A549 (cell line): ENCODE measurements around the gene MOB2. TPM values are rescaled to one million over a fixed set of nuclear protein-coding genes. Genes with fewer than 3 reads are reported as not detected.

Experiments used
- ATAC-seq, 2 experiments: fragments of 200-7000 bp in 1 of 2; fragments of >200 bp in 1 of 2; cut with Nextera tagmentation in 1 of 2; cut with Tn5 transposase in 1 of 2; 3 replicates each; pipeline versions ENCODE4 v1.8.0 to v1.9.1; 2018 to 2020; ENCODE audit warnings: mild to moderate bottlenecking in 1 of 2, moderate library complexity in 1 of 2
- CTCF ChIA-PET: fragments of 300-600 bp; sonication (Branson Sonifier 250); formaldehyde crosslinking; extraction: SDS; loops from one replicate; lab custom pipeline; 2021; ENCODE audit warnings: antibody characterized with exemption, inconsistent platforms; lab: Yijun Ruan, JAX
- POLR2A ChIA-PET: fragments of 350-600 bp; formaldehyde crosslinking; extraction: SDS; loops from one replicate; lab custom pipeline; 2021; ENCODE audit warnings: antibody characterized with exemption, inconsistent platforms; lab: Yijun Ruan, JAX
- DNase-seq, 2 experiments: peaks; one replicate each; pipeline versions ENCODE4 v3.0.0 to v3.0.0-alpha.2; 2011 to 2016; ENCODE audit warnings: low read depth in 1 of 2, low spot score in 1 of 2
- FAIRE-seq: peaks from 2 replicates; lab custom pipeline; 2011; peaks lifted over from hg19 to GRCh38; lab: Jason Lieb, UNC
- H3K27ac ChIP-seq, 2 experiments: fragments of >200 bp; sonication (Bioruptor Twin); formaldehyde crosslinking; 3 replicates each; pipeline ENCODE4 v1.5.1; 2016 to 2017
- H3K4me1 ChIP-seq: fragments of >200 bp; sonication (Bioruptor Twin); formaldehyde crosslinking; 3 replicates; pipeline ENCODE4 v1.6.1; 2016
- H3K4me2 ChIP-seq: fragments of >200 bp; sonication (Bioruptor Twin); formaldehyde crosslinking; 3 replicates; pipeline ENCODE4 v1.6.1; 2016
- H3K4me3 ChIP-seq: fragments of >200 bp; sonication (Bioruptor Twin); formaldehyde crosslinking; 3 replicates; pipeline ENCODE4 v1.5.1; 2016
- H3K9me3 ChIP-seq: fragments of >200 bp; sonication (Bioruptor Twin); formaldehyde crosslinking; 3 replicates; pipeline ENCODE4 v1.6.1; 2016
- BHLHE40 ChIP-seq: IDR thresholded peaks from 2 replicates; pipeline ENCODE4 v1.6.1; 2012; ENCODE audit warnings: low read depth, low read length, inconsistent platforms
- CBX8 ChIP-seq: fragments of 200-600 bp; sonication (generic); IDR thresholded peaks from 2 replicates; pipeline ENCODE4 v1.6.1; 2016
- EHF ChIP-seq: fragments of 250-450 bp; sonication (Bioruptor Pico); IDR thresholded peaks from 2 replicates; pipeline ENCODE4 v1.5.0; 2020; ENCODE audit warnings: mild to moderate bottlenecking
- EP300 ChIP-seq, 2 experiments: fragments of >200 bp; sonication (Bioruptor Twin); formaldehyde crosslinking; IDR thresholded peaks; 2 replicates in 1 of 2; 3 replicates in 1 of 2; pipeline ENCODE4 v1.6.1; 2016 to 2017
- ESRRA ChIP-seq: fragments of 150-350 bp; IDR thresholded peaks from 2 replicates; pipeline ENCODE4 v1.6.1; 2014; ENCODE audit warnings: mild to moderate bottlenecking, low read length, borderline replicate concordance
- HOXB13 ChIP-seq: fragments of 250-450 bp; sonication (Bioruptor Pico); IDR thresholded peaks from 2 replicates; pipeline ENCODE4 v1.5.0; 2020; ENCODE audit warnings: low read depth, mild to moderate bottlenecking, moderate library complexity
- JUN ChIP-seq, 2 experiments: fragments of >200 bp; sonication (Bioruptor Twin); formaldehyde crosslinking; IDR thresholded peaks; 2 replicates in 1 of 2; 3 replicates in 1 of 2; pipeline ENCODE4 v1.6.1; 2016 to 2017
- KDM1A ChIP-seq: fragments of 200-600 bp; sonication (generic); IDR thresholded peaks from 2 replicates; pipeline ENCODE4 v1.6.1; 2016; ENCODE audit warnings: low read depth, mild to moderate bottlenecking
- MAFK ChIP-seq: fragments of 450-650 bp; IDR thresholded peaks from 2 replicates; pipeline ENCODE4 v1.6.1; 2014; ENCODE audit not compliant: partially characterized antibody
- MAZ ChIP-seq: fragments of 150-350 bp; IDR thresholded peaks from 2 replicates; pipeline ENCODE4 v1.6.1; 2014; ENCODE audit warnings: antibody characterized with exemption, low read depth, low read length, borderline replicate concordance
- NFE2L2 ChIP-seq: fragments of 150-350 bp; conservative IDR thresholded peaks from 2 replicates; pipeline ENCODE4 v1.6.1; 2014; ENCODE audit warnings: low read length
- NPAS2 ChIP-seq: fragments of 250-450 bp; sonication (Bioruptor Pico); IDR thresholded peaks from 2 replicates; pipeline ENCODE4 v1.8.0; 2022; ENCODE audit warnings: mild to moderate bottlenecking, moderate library complexity, borderline replicate concordance
- PBX3 ChIP-seq: IDR thresholded peaks from 2 replicates; pipeline ENCODE4 v1.6.1; 2012
- PHF8 ChIP-seq: fragments of 200-600 bp; sonication (generic); IDR thresholded peaks from 2 replicates; pipeline ENCODE4 v1.6.1; 2016; ENCODE audit warnings: low read depth, mild to moderate bottlenecking, antibody characterized with exemption, moderate library complexity, borderline replicate concordance
- POLR2A ChIP-seq: IDR thresholded peaks from 2 replicates; pipeline ENCODE4 v1.6.1; 2012; ENCODE audit warnings: mild to moderate bottlenecking, low read length
- POLR2AphosphoS2 ChIP-seq: conservative IDR thresholded peaks from 2 replicates; pipeline ENCODE4 v1.6.1; 2012; ENCODE audit warnings: low read length, improper control_type of control experiment, inconsistent platforms
- SREBF2 ChIP-seq: fragments of 450-650 bp; IDR thresholded peaks from 2 replicates; pipeline ENCODE4 v1.6.1; 2014; ENCODE audit warnings: mild to moderate bottlenecking, moderate library complexity
- TP53 ChIP-seq: fragments of 250-450 bp; sonication (Bioruptor Pico); IDR thresholded peaks from 2 replicates; pipeline ENCODE4 v1.5.0; 2021; ENCODE audit warnings: mild to moderate bottlenecking, moderate library complexity
- ZNF302 ChIP-seq: fragments of 250-450 bp; sonication (Bioruptor Pico); IDR thresholded peaks from 2 replicates; pipeline ENCODE4 v1.9.0; 2021; ENCODE audit warnings: inconsistent platforms, mild to moderate bottlenecking, moderate library complexity
- ZSCAN20 ChIP-seq: fragments of 250-450 bp; sonication (Bioruptor Pico); IDR thresholded peaks from 2 replicates; pipeline ENCODE4 v1.8.0; 2022; ENCODE audit warnings: mild to moderate bottlenecking, moderate library complexity
- WGBS: methylation state at CpG from one replicate; pipeline ENCODE4 v1.1.6; 2017; ENCODE audit errors: missing lambda C conversion rate; 5-methylcytosine and 5-hydroxymethylcytosine counted together
- polyA plus RNA-seq, 4 experiments: library from polyadenylated mRNA; depleted of rRNA in 3 of 4; stranded (reverse); fragments of >200 nt; fragmentation: RNase III in 1 of 4; extraction: RNeasy Plus Mini Kit Qiagen cat#74134 plus additional on column Dnase treatment in 1 of 4; gene quantifications; 2 replicates in 3 of 4; 3 replicates in 1 of 4; pipeline ENCODE4 v1.2.3, GENCODE V29; 2011 to 2017
- TF ChIP-seq, protein P1 (sequence below): fragments of >200 bp; sonication (Bioruptor Twin); formaldehyde crosslinking; IDR thresholded peaks from 3 replicates; pipeline ENCODE4 v1.5.1; 2016
- TF ChIP-seq, protein P2 (sequence below): fragments of 250-450 bp; sonication (Bioruptor Pico); IDR thresholded peaks from 2 replicates; pipeline ENCODE4 v1.5.0; 2020; ENCODE audit warnings: low read depth, mild to moderate bottlenecking, moderate library complexity

MOB2 gene
- polyA plus RNA-seq, 2 of the 4 experiments (the other 2 are of a cell fraction): 25.4 to 38.2 TPM

- DNase-seq: no peak
- ChIA-PET CTCF (no interaction called here), POLR2A (no interaction called here)
- Histone ChIP-seq H3K4me3 (no peak overlapping the region), H3K27ac (no peak overlapping the region), H3K4me2 (no peak overlapping the region), H3K4me1 (no peaks in the 10 kb centered on the region), H3K9me3 (no peaks in the 10 kb centered on the region)
- WGBS: 93% methylated on average over 21 of the region's 22 CpGs
- no peak for FAIRE-seq
- no peak for ATAC-seq
- TF ChIP-seq NFE2L2: no peak
- TF ChIP-seq PBX3: no peak
- TF ChIP-seq EHF (CRISPR knock-in tag): no peak
- no peak for TF ChIP-seq ZNF302 (CRISPR knock-in tag)
- no peak for TF ChIP-seq PHF8
- no peak for TF ChIP-seq MAFK
- no peak for TF ChIP-seq KDM1A
- TF ChIP-seq, protein P1, sequence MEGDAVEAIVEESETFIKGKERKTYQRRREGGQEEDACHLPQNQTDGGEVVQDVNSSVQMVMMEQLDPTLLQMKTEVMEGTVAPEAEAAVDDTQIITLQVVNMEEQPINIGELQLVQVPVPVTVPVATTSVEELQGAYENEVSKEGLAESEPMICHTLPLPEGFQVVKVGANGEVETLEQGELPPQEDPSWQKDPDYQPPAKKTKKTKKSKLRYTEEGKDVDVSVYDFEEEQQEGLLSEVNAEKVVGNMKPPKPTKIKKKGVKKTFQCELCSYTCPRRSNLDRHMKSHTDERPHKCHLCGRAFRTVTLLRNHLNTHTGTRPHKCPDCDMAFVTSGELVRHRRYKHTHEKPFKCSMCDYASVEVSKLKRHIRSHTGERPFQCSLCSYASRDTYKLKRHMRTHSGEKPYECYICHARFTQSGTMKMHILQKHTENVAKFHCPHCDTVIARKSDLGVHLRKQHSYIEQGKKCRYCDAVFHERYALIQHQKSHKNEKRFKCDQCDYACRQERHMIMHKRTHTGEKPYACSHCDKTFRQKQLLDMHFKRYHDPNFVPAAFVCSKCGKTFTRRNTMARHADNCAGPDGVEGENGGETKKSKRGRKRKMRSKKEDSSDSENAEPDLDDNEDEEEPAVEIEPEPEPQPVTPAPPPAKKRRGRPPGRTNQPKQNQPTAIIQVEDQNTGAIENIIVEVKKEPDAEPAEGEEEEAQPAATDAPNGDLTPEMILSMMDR: no peak
- TF ChIP-seq BHLHE40: no peak
Measured at GRCh38 chr11:1473786-1474185, 12.8 kb downstream of the MOB2 start.

- H3K4me2 ChIP-seq: no peak overlapping the region
- no peaks in the 10 kb centered on the region for H3K4me1 ChIP-seq
- H3K9me3 ChIP-seq: no peaks in the 10 kb centered on the region
- FAIRE-seq (no peak), DNase-seq (no peak), ATAC-seq (no peak)
- ChIA-PET CTCF (interaction anchor here (0.9 to 1.6 kb wide), 3 partner anchors 42 to 180 kb away, joined by 3 to 5 read pairs (median 3); no protein-coding TSS in a partner anchor), POLR2A (no interaction called here)
- no peak overlapping the region for H3K27ac ChIP-seq
- 91% methylated on average over 12 of the region's 12 CpGs for WGBS
- TF ChIP-seq TP53 (CRISPR knock-in tag) (no peak), CBX8 (no peak), JUN (IDR thresholded peaks at IDR 0.05) (no peak), ZSCAN20 (CRISPR knock-in tag) (no peak), POLR2A (no peak), ESRRA (no peak), ZNF302 (CRISPR knock-in tag) (no peak), KDM1A (no peak), POLR2AphosphoS2 (no peak), NPAS2 (CRISPR knock-in tag) (no peak), SREBF2 (no peak), MAZ (no peak), MAFK (no peak), PHF8 (no peak), HOXB13 (CRISPR knock-in tag) (no peak), EP300 (IDR thresholded peaks at IDR 0.05) (no peak)
- TF ChIP-seq, protein P2, sequence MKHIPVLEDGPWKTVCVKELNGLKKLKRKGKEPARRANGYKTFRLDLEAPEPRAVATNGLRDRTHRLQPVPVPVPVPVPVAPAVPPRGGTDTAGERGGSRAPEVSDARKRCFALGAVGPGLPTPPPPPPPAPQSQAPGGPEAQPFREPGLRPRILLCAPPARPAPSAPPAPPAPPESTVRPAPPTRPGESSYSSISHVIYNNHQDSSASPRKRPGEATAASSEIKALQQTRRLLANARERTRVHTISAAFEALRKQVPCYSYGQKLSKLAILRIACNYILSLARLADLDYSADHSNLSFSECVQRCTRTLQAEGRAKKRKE: no peak
- no peak overlapping the region for H3K4me3 ChIP-seq
Measured at GRCh38 chr11:1473011-1473628, 13.5 kb downstream of the MOB2 start.
